ENCODE results near the gene CTNND2.

The CTNND2 gene

DNA sequence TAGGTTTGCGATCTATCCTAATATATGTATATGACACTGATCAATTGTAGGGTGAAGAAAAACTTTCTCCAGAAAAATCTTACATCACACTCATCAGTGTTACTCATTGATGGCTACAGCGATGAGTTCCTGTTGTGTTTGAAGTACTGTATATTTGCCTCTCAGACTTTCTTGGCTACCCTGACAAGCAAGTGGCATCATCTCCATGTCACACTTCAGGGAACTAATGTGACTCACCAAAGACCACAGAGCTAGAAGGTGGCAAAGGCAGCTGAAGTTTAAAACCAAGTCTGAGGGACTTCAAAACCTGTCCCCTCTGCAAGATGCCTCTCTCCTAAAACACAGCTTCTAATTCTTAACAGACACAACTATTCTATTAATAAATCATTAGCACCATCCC is 451.4 kb downstream of the CTNND2 start:
- TF ChIP-seq, protein P1, sequence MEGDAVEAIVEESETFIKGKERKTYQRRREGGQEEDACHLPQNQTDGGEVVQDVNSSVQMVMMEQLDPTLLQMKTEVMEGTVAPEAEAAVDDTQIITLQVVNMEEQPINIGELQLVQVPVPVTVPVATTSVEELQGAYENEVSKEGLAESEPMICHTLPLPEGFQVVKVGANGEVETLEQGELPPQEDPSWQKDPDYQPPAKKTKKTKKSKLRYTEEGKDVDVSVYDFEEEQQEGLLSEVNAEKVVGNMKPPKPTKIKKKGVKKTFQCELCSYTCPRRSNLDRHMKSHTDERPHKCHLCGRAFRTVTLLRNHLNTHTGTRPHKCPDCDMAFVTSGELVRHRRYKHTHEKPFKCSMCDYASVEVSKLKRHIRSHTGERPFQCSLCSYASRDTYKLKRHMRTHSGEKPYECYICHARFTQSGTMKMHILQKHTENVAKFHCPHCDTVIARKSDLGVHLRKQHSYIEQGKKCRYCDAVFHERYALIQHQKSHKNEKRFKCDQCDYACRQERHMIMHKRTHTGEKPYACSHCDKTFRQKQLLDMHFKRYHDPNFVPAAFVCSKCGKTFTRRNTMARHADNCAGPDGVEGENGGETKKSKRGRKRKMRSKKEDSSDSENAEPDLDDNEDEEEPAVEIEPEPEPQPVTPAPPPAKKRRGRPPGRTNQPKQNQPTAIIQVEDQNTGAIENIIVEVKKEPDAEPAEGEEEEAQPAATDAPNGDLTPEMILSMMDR (IDR thresholded peaks at IDR 0.05): no peak

DNA sequence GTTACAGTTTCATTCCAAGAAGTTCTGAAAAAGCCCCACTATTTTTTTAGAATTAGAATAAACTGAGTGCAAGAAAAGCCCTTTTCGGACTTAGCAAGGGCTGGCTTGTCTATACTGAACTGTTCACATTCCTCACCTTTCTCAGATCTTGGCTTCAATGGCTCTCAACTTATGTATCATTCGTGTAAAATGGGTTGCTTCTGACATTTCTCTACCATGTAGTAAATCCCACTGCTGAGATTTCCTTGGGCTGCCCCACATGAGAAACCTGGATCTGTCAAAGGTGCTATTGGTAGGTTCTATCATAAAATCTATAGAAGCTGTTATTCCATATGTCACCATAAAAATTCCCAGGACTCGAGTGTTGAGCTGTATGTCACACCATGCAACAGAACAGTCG is 454.3 kb downstream of the CTNND2 start:
- TF ChIP-seq, protein P1 (IDR thresholded peaks at IDR 0.05): no peak

DNA sequence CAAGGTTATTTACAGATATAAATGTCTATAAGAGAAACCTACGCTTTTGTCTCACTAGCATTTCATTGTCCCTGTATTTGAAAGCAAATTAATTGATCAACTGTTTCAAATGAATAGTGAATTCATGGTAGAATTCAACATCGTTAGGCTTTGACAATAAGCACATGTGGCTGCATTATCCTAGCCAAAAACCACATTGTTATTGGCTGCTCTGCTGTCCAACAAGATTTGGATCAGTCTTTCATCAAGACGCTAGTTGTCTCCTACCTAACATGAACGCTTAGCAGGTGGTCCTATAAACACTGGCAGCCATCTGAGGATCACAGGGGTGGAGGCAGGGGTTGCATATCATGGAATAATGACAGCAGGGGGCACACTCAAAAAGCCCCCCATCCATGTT is 455.0 kb downstream of the CTNND2 start:
- TF ChIP-seq, protein P1 (IDR thresholded peaks at IDR 0.05): no peak

DNA sequence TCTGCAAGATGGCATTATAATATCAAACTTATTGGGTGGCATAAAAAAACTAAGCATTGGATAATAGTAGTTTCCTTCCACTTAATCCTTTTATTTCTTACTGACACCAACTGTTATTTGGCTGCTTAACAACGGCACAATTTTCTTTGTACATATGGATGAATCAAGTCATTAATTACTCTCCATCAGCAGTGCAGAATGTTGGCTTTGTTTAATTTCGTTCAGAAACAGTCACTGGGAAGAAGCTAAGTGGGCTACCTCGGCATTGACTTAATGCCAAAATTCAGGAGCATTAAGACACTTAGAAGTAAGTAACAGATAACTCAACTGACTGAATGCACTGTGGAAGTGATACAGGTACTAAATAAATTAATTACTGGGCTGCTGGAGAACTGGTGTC is 460.4 kb downstream of the CTNND2 start:
- TF ChIP-seq, protein P1 (IDR thresholded peaks at IDR 0.05): no peak

DNA sequence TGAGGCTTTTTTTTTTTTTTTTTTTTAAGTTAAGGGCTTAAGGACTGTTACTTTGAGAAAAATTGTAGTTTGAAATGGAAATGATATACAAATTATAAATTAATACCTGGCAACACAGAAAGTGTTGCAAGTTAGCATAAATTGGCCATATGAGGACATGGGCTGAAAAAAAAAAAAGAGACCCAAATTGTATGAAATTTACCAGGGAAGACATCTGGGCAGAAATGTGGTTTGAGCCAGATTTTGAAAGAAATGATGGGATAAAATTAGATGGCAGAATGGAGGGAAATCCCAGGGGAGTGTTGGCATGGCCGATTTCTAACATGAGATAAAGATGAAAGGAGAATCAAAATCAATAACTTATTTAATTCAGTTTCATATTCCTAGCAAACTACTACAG is 472.1 kb downstream of the CTNND2 start:
- TF ChIP-seq, protein P1 (IDR thresholded peaks at IDR 0.05): no peak

DNA sequence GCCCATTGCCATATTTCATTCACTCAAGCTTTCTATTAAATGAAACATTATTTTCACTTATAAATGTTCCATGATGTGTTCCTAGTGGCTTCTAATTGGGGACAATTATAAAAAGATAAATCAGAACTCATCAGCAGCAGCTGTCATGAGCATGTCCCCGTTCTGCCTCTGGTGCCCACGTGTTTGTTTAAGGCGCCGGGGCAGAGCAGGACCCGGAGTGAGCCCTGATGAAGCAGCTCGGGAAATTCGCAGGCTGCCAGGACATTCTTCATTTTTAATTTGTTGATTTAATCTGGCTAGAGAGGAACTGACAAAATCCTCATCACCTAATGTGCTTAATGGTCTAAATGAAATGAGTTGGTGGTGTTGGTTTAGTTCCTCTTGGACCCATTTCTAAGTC is 475.0 kb downstream of the CTNND2 start:
- TF ChIP-seq, protein P1 (IDR thresholded peaks at IDR 0.05): no peak

DNA sequence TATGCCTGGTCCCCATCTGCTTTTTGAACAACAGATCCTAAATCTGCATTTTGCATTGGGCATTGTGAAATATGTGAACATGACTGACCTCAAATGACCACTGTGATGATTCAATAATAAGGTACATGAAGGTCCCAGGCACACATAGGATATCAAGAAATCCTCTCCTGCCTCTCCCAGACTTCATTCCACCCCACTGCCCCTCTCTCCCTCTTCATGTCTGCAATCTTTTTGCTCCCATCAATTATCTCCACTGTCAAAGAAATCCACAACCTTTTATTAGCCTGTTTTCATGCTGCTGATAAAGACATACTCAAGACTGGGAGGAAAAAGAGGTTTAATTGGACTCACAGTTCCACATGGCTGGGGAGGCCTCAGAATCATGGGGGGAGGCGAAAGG is 476.7 kb downstream of the CTNND2 start:
- TF ChIP-seq, protein P1 (IDR thresholded peaks at IDR 0.05): no peak

DNA sequence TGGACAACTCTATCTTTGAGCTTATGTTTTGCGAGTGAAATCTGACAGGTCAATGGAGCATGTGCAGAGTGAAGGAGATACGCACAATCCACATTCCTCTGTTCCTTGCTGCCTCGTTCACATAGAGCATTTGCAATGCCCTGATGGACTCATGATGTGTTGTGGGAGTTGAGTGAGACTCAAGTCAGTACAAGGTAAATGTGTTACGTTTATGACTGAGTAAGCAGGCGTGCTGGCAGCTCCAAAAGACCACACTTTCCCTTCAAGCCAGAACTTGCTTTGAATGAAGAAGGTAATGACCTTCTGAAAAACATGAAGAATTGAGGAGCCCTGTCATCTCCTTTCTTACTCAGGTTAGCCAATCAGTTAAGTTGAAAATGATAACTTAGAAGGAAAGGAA is 477.8 kb downstream of the CTNND2 start:
- TF ChIP-seq, protein P1 (IDR thresholded peaks at IDR 0.05): no peak

All from LNCAP (cell line).